GM23248 (cell line): ENCODE data around the gene WNT8A. TPM values are rescaled to one million over a fixed set of nuclear protein-coding genes. Genes with fewer than 3 reads are reported as not detected.
"Not testable (repeated sequence)": the region's sequence is repeated elsewhere in the genome, so short reads cannot be mapped to it uniquely, and the experiment has no call there.

Experiments
- DNase-seq: peaks from one replicate; pipeline ENCODE4 v3.0.0-alpha.2; 2015
- H2AFZ ChIP-seq: fragments of 200-600 bp; sonication (generic); 2 replicates; pipeline ENCODE4 v1.6.1; 2016; ENCODE audit warnings: antibody characterized with exemption
- H3F3A ChIP-seq: fragments of 200-600 bp; sonication (generic); 2 replicates; pipeline ENCODE4 v1.6.1; 2016; ENCODE audit warnings: mild to moderate bottlenecking, antibody characterized with exemption, mixed run types; ENCODE audit not compliant: insufficient read depth
- H3K27ac ChIP-seq: fragments of 200-600 bp; sonication (generic); 2 replicates; pipeline ENCODE4 v1.5.1; 2016; ENCODE audit warnings: mild to moderate bottlenecking
- H3K27me3 ChIP-seq: fragments of 200-600 bp; sonication (generic); replicated peaks from 2 replicates; pipeline ENCODE4 v1.6.1; 2016; ENCODE audit warnings: mild to moderate bottlenecking; ENCODE audit not compliant: insufficient read depth
- H3K36me3 ChIP-seq: fragments of 200-600 bp; sonication (generic); 2 replicates; pipeline ENCODE4 v1.6.1; 2016; ENCODE audit warnings: low read depth, mild to moderate bottlenecking
- H3K4me1 ChIP-seq: fragments of 200-600 bp; sonication (generic); 2 replicates; pipeline ENCODE4 v1.6.1; 2016; ENCODE audit warnings: mild to moderate bottlenecking; ENCODE audit not compliant: insufficient read depth
- H3K4me2 ChIP-seq: fragments of 200-600 bp; sonication (generic); one replicate; pipeline ENCODE4 v1.6.1; 2016; ENCODE audit warnings: mild to moderate bottlenecking; ENCODE audit not compliant: unreplicated experiment
- H3K4me3 ChIP-seq: fragments of 200-600 bp; sonication (generic); 2 replicates; pipeline ENCODE4 v1.5.1; 2016; ENCODE audit warnings: mild to moderate bottlenecking
- H3K79me2 ChIP-seq: fragments of 200-600 bp; sonication (generic); 2 replicates; pipeline ENCODE4 v1.6.1; 2016; ENCODE audit warnings: mild to moderate bottlenecking; ENCODE audit not compliant: insufficient read depth
- H3K9ac ChIP-seq: fragments of 200-600 bp; sonication (generic); 2 replicates; pipeline ENCODE4 v1.6.1; 2016; ENCODE audit warnings: mild to moderate bottlenecking
- H3K9me2 ChIP-seq: fragments of 200-600 bp; sonication (generic); 2 replicates; pipeline ENCODE4 v1.6.1; 2016; ENCODE audit warnings: mixed run types, mild to moderate bottlenecking, moderate library complexity; ENCODE audit not compliant: insufficient read depth
- H3K9me3 ChIP-seq: fragments of 200-600 bp; sonication (generic); one replicate; pipeline ENCODE4 v1.6.1; 2017; ENCODE audit warnings: low read depth
- H4K20me1 ChIP-seq: fragments of 200-600 bp; sonication (generic); 2 replicates; pipeline ENCODE4 v1.6.0; 2016; ENCODE audit not compliant: insufficient read depth
- EZH2 ChIP-seq: fragments of 200-600 bp; sonication (generic); IDR thresholded peaks from 2 replicates; pipeline ENCODE4 v1.6.1; 2018; ENCODE audit warnings: antibody characterized with exemption, mild to moderate bottlenecking; ENCODE audit not compliant: insufficient read depth, poor library complexity, severe bottlenecking
- EZH2phosphoT487 ChIP-seq: fragments of 200-600 bp; sonication (generic); IDR thresholded peaks from 2 replicates; pipeline ENCODE4 v1.6.1; 2018; ENCODE audit warnings: antibody characterized with exemption, moderate library complexity, mild to moderate bottlenecking, low read depth; ENCODE audit not compliant: insufficient read depth
- WGBS, 2 experiments: methylation state at CpG; one replicate each; pipeline ENCODE4 v1.1.6; 2015 to 2017; ENCODE audit warnings: low lambda C conversion rate in 2 of 2, low coverage in 1 of 2; ENCODE audit errors: missing lambda C conversion rate in 2 of 2; 5-methylcytosine and 5-hydroxymethylcytosine counted together
- in situ Hi-C: fragments of 300-500 bp; cut with MboI; formaldehyde crosslinking; loops from 2 replicates; pipeline ENCODE4 v1.15.0; 2020
- polyA plus RNA-seq: library from polyadenylated mRNA; unstranded; fragments of >200 nt; fragmentation: Nextera tagmentation; extraction: Ambion mirVana; gene quantifications from 2 replicates; pipeline ENCODE4 v1.2.1, GENCODE V29; 2016
- total RNA-seq: library from RNA; depleted of rRNA; stranded (reverse); fragments of >200 nt; shearing (Covaris generic); gene quantifications from 2 replicates; pipeline ENCODE4 v1.2.3, GENCODE V29; 2014

WNT8A gene
- total and polyA plus RNA-seq, 2 experiments from 2014 or later = not detected

DNA sequence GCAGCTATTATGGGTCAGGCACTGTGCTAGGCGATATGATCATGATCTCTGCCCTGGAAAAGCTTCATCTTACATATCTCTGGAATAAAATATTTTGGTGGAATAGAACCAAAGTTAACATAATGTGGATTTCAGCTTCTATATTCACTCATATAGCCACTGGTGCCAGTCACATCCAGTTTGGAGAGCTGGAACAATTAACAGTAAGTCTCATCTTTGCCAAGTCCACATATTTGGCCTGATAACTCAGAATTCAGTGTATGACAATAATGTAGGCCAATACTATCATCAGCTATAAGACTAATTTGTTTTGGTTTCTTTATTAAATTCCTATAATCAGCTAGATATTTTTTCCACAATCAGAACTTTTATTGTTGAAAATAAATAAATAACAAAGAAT is 45.0 kb upstream of the WNT8A start:
- no peaks in the 10 kb centered on the region for H4K20me1 ChIP-seq
- H3K27me3 ChIP-seq = no peaks in the 10 kb centered on the region
- no peaks in the 10 kb centered on the region for H3K79me2 ChIP-seq
- H3K4me3 ChIP-seq = no peak overlapping the region
- no peaks in the 10 kb centered on the region for H3K9me3 ChIP-seq
- H3K36me3 ChIP-seq = no peaks in the 10 kb centered on the region
- H3K9ac ChIP-seq = no peak overlapping the region
- WGBS, 2 experiments = 76 to 80% methylated on average over 1 of the region's 1 CpG
- H3K4me2 ChIP-seq = no peak overlapping the region
- H3F3A ChIP-seq = peaks cover 7% of the 10 kb centered on the region
- in situ Hi-C loops = loop anchor here (25.0 kb wide), 1 partner anchor 402 kb away; no protein-coding TSS in a partner anchor
- no peak overlapping the region for H3K27ac ChIP-seq
- peaks cover 9% of the 10 kb centered on the region for H3K4me1 ChIP-seq
- TF ChIP-seq EZH2 (no peak), EZH2phosphoT487 (no peak)
- no peak for DNase-seq
- no peaks in the 10 kb centered on the region for H3K9me2 ChIP-seq
- H2AFZ ChIP-seq = no peak overlapping the region

DNA sequence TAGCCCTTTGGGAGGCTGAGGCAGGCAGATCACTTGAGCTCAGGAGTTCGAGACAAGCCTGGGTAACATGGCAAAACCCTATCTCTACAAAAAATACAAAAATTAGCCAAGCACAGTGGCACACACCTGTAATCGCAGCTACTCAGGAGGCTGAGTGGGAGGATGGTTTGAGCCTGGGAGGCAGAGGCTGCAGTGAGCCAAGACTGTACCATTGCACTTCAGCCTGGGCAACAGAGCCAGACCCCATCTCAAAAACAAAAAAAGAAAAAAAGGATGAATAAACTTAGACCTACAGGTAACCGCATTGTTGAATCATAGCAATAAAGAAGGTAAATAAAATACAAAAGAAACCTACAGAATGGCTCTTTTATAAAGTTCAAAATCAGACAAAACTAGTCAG is 38.5 kb upstream of the WNT8A start:
- DNase-seq, H3K9me3 ChIP-seq, H3K4me2 ChIP-seq, H3K9me2 ChIP-seq, H3K36me3 ChIP-seq, H3K27me3 ChIP-seq, H2AFZ ChIP-seq, H3K4me1 ChIP-seq, H4K20me1 ChIP-seq, H3K27ac ChIP-seq, H3K9ac ChIP-seq, H3K79me2 ChIP-seq, H3K4me3 ChIP-seq, H3F3A ChIP-seq: not testable (repeated sequence)
- WGBS, 2 experiments = 66 to 72% methylated on average over 3 of the region's 3 CpGs
- in situ Hi-C loops = loop anchor here (25.0 kb wide), 1 partner anchor 408 kb away; no protein-coding TSS in a partner anchor

DNA sequence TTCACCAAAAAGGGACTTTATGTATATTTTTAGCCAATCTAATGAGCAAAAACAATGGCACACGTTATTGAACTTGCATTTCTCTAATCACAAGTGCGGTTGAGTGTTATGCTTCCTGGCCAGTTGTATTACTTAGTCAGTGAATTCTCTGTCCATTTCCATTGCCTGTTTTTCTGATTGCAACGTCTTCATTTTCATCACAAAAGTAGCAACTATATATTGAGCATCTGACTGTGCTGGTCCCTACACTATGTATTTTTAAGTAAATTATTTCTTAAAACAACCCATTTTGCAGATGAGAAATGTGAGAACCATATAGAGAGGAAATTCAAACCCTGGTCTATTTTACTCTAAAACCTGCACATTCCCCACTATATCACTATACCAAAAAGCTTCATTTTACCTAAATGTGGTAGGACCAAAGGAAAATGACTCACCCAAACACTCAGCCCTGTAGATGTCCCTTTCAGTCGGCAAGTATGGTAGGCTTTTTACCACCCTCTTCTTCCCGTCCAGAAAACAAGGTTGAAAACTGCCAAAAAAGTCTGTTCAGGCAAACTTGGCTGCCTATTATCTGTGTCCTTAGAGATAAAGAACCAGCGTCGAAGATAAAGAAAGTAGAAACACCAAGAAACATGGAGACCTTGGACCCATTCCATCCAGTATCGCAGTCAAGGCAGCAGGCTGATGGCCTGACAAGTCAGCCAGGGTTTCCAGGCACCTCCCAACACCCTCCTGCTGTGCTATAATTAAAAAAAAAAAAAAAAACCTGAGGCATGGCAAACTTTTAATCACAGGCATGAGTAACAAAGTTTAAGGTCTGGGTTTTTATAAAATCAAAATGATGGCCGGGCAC is 32.2 kb upstream of the WNT8A start:
- no peak overlapping the region for H2AFZ ChIP-seq
- no peaks in the 10 kb centered on the region for H3K9me2 ChIP-seq
- peaks cover 12% of the 10 kb centered on the region; the same call in 1 of the 2 replicates for H3K27me3 ChIP-seq
- no peaks in the 10 kb centered on the region for H3K4me1 ChIP-seq
- H3K27ac ChIP-seq = no peak overlapping the region
- DNase-seq = no peak
- H3K4me2 ChIP-seq = no peak overlapping the region
- 60 to 64% methylated on average over 9 of the region's 9 CpGs for WGBS, 2 experiments
- no peak for TF ChIP-seq EZH2
- TF ChIP-seq EZH2phosphoT487 = no peak
- H3K36me3 ChIP-seq = no peaks in the 10 kb centered on the region
- no peak overlapping the region for H3K9ac ChIP-seq
- H3F3A ChIP-seq = no peaks in the 10 kb centered on the region
- H3K4me3 ChIP-seq = no peak overlapping the region
- H3K9me3 ChIP-seq = no peaks in the 10 kb centered on the region
- in situ Hi-C loops = no loop called here
- no peaks in the 10 kb centered on the region for H4K20me1 ChIP-seq
- H3K79me2 ChIP-seq = no peaks in the 10 kb centered on the region

DNA sequence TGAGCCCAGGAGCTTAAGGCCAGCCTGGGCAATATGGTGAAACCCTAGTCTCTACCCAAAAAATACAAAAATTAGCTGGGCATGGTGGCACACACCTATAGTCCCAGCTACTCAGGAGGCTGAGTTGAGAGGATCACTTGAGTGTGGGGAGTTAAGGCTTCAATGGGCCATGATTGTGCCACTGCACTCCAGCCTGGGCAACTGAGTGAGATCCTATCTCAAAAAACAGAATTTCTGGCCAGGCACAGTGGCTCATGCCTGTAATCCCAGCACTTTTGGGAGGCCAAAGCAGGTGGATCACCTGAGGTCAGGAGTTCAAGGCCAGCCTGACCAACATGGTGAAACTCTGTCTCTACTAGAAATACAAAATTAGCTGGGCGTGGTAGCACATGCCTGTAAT is 31.1 kb upstream of the WNT8A start:
- H4K20me1 ChIP-seq, H3K9me2 ChIP-seq, H3K4me1 ChIP-seq, H2AFZ ChIP-seq, H3K4me2 ChIP-seq, H3K4me3 ChIP-seq, H3F3A ChIP-seq, in situ Hi-C loops, H3K27ac ChIP-seq, H3K36me3 ChIP-seq, H3K9me3 ChIP-seq, H3K79me2 ChIP-seq, H3K9ac ChIP-seq, DNase-seq: not testable (repeated sequence)
- H3K27me3 ChIP-seq = peaks cover 12% of the 10 kb centered on the region; the same call in 1 of the 2 replicates
- 50 to 62% methylated on average over 1 of the region's 1 CpG for WGBS, 2 experiments

DNA sequence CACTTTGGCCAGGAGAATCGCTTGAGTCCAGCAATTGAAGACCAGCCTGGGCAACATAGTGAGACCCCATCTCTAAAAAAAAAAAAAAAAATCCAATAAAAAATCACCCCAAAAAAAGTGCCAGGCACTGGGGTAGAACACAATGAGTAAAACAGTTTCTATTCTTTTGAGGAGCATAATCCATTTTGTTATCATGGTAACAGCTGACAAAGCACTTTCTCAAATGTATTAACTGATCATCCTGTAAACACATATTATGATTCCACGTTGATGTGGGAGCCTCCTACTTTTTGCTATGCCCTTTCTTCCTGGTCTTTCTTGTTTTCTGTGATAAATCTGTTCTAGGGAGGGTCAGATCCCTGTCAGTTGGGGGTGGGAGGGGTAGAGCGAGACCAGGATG is 30.3 kb upstream of the WNT8A start:
- Histone ChIP-seq H3K9me2 (no peaks in the 10 kb centered on the region), H3K4me3 (no peak overlapping the region), H3K4me1 (no peaks in the 10 kb centered on the region), H3K9ac (no peak overlapping the region), H3K27ac (no peak overlapping the region), H3K9me3 (no peaks in the 10 kb centered on the region), H3K4me2 (no peak overlapping the region), H4K20me1 (no peaks in the 10 kb centered on the region), H3F3A (no peaks in the 10 kb centered on the region), H3K27me3 (peaks cover 12% of the 10 kb centered on the region; the same call in 1 of the 2 replicates), H3K36me3 (no peaks in the 10 kb centered on the region), H3K79me2 (no peaks in the 10 kb centered on the region), H2AFZ (no peak overlapping the region)
- in situ Hi-C loops = no loop called here
- DNase-seq = no peak
- TF ChIP-seq EZH2 = no peak
- TF ChIP-seq EZH2phosphoT487 = no peak
- WGBS, 2 experiments = 45 to 50% methylated on average over 3 of the region's 3 CpGs
